Osteoblast (primary cell): ENCODE results near the gene ZBTB9. TPM values are rescaled to one million over a fixed set of nuclear protein-coding genes. Genes with fewer than 3 reads are reported as not detected.

Experiments
- DNase-seq: peaks from one replicate; pipeline ENCODE4 v3.0.0; 2011; ENCODE audit warnings: low spot score, mixed read lengths; ENCODE audit not compliant: insufficient read length; ENCODE audit errors: missing footprints
- H2AFZ ChIP-seq: 2 replicates; pipeline ENCODE4 v1.6.0; 2011; ENCODE audit warnings: mild to moderate bottlenecking, low read length
- H3K27ac ChIP-seq: 2 replicates; pipeline ENCODE4 v1.5.1; 2011; ENCODE audit warnings: mild to moderate bottlenecking, low read depth, low read length, moderate library complexity
- H3K27me3 ChIP-seq: 2 replicates; pipeline ENCODE4 v1.6.0; 2012; ENCODE audit warnings: mild to moderate bottlenecking, control low read depth, inconsistent platforms, low read length, moderate library complexity; ENCODE audit not compliant: insufficient read depth
- H3K36me3 ChIP-seq: 2 replicates; pipeline ENCODE4 v1.5.1; 2011; ENCODE audit warnings: mild to moderate bottlenecking, low read length, control low read depth, moderate library complexity; ENCODE audit not compliant: insufficient read depth
- H3K4me1 ChIP-seq: 2 replicates; pipeline ENCODE4 v1.5.1; 2011; ENCODE audit warnings: mild to moderate bottlenecking, low read length, control low read depth, moderate library complexity; ENCODE audit not compliant: insufficient read depth
- H3K4me2 ChIP-seq: 2 replicates; pipeline ENCODE4 v1.6.0; 2011; ENCODE audit warnings: mild to moderate bottlenecking, low read length; ENCODE audit not compliant: insufficient read depth
- H3K4me3 ChIP-seq: fragments of 200-600 bp; sonication (generic); 3 replicates; pipeline ENCODE4 v1.5.1; 2012; ENCODE audit warnings: mild to moderate bottlenecking, low read length, inconsistent platforms; ENCODE audit not compliant: insufficient read depth
- H3K79me2 ChIP-seq: 2 replicates; pipeline ENCODE4 v1.6.0; 2012; ENCODE audit warnings: mild to moderate bottlenecking, low read length, control low read depth, inconsistent platforms; ENCODE audit not compliant: insufficient read depth
- H3K9me3 ChIP-seq: 2 replicates; pipeline ENCODE4 v1.5.1; 2011; ENCODE audit warnings: low read depth, low read length, control low read depth
- H4K20me1 ChIP-seq: 2 replicates; pipeline ENCODE4 v1.6.0; 2012; ENCODE audit warnings: mild to moderate bottlenecking, low read length, control low read depth; ENCODE audit not compliant: insufficient read depth
- CTCF ChIP-seq: IDR thresholded peaks from 2 replicates; pipeline ENCODE4 v1.5.1; 2011; ENCODE audit warnings: mild to moderate bottlenecking, low read depth, low read length, moderate library complexity; ENCODE audit errors: extremely low read depth
- total RNA-seq: library from RNA; depleted of rRNA; stranded (reverse); fragments of >200 nt; gene quantifications from 2 replicates; pipeline ENCODE4 v1.2.3, GENCODE V29; 2012

The ZBTB9 gene
- total RNA-seq, 1 donor, result 4.7 TPM

- Histone ChIP-seq H3K4me2 (no peak overlapping the region), H3K4me1 (no peaks in the 10 kb centered on the region), H2AFZ (no peak overlapping the region), H3K27ac (no peak overlapping the region), H3K36me3 (no peaks in the 10 kb centered on the region), H3K9me3 (no peaks in the 10 kb centered on the region), H3K79me2 (no peaks in the 10 kb centered on the region), H3K27me3 (peaks cover 12% of the 10 kb centered on the region), H4K20me1 (no peaks in the 10 kb centered on the region), H3K4me3 (no peak overlapping the region)
- TF ChIP-seq CTCF, result no peak
- DNase-seq, result no peak
Measured at GRCh38 chr6:33490621-33491020, 36.2 kb downstream of the ZBTB9 start.

- H3K79me2 ChIP-seq, result no peaks in the 10 kb centered on the region
- no peaks in the 10 kb centered on the region for H4K20me1 ChIP-seq
- H3K4me3 ChIP-seq, result no peak overlapping the region
- peaks cover 12% of the 10 kb centered on the region for H3K27me3 ChIP-seq
- DNase-seq, result no peak
- H3K36me3 ChIP-seq, result no peaks in the 10 kb centered on the region
- no peaks in the 10 kb centered on the region for H3K4me1 ChIP-seq
- H3K27ac ChIP-seq, result no peak overlapping the region
- no peak overlapping the region for H2AFZ ChIP-seq
- H3K4me2 ChIP-seq, result no peak overlapping the region
- H3K9me3 ChIP-seq, result no peaks in the 10 kb centered on the region
- TF ChIP-seq CTCF, result no peak
Measured at GRCh38 chr6:33492093-33492492, 37.7 kb downstream of the ZBTB9 start.

GRCh38 chr6:33497157-33497556 is 42.8 kb downstream of the ZBTB9 start:
- H2AFZ ChIP-seq, result no peak overlapping the region
- peaks cover 6% of the 10 kb centered on the region for H3K27me3 ChIP-seq
- no peaks in the 10 kb centered on the region for H4K20me1 ChIP-seq

GRCh38 chr6:33502486-33502885 is 48.1 kb downstream of the ZBTB9 start:
- H3K4me2 ChIP-seq, result no peak overlapping the region
- H3K36me3 ChIP-seq, result no peaks in the 10 kb centered on the region
- no peak overlapping the region for H3K27ac ChIP-seq
- H3K79me2 ChIP-seq, result no peaks in the 10 kb centered on the region
- H3K4me1 ChIP-seq, result no peaks in the 10 kb centered on the region
- peaks cover 9% of the 10 kb centered on the region for H3K27me3 ChIP-seq
- no peaks in the 10 kb centered on the region for H4K20me1 ChIP-seq
- no peaks in the 10 kb centered on the region for H3K9me3 ChIP-seq
- no peak for TF ChIP-seq CTCF
- H2AFZ ChIP-seq, result no peak overlapping the region
- H3K4me3 ChIP-seq, result no peak overlapping the region
- no peak for DNase-seq

More at GRCh38 chr6:33497157-33497556, 42.8 kb downstream of the ZBTB9 start:
- Histone ChIP-seq H3K4me1 (no peaks in the 10 kb centered on the region), H3K4me3 (no peak overlapping the region), H3K36me3 (no peaks in the 10 kb centered on the region), H3K4me2 (no peak overlapping the region), H3K9me3 (no peaks in the 10 kb centered on the region), H3K27ac (no peak overlapping the region), H3K79me2 (no peaks in the 10 kb centered on the region)
- no peak for TF ChIP-seq CTCF
- no peak for DNase-seq
